Measurements from ENCODE around the gene UBL4B. TPM values are rescaled to one million over a fixed set of nuclear protein-coding genes. Genes with fewer than 3 reads are reported as not detected.

The UBL4B gene
- total RNA-seq, 1 experiment from 2014 or later = 0.19 TPM

DNA sequence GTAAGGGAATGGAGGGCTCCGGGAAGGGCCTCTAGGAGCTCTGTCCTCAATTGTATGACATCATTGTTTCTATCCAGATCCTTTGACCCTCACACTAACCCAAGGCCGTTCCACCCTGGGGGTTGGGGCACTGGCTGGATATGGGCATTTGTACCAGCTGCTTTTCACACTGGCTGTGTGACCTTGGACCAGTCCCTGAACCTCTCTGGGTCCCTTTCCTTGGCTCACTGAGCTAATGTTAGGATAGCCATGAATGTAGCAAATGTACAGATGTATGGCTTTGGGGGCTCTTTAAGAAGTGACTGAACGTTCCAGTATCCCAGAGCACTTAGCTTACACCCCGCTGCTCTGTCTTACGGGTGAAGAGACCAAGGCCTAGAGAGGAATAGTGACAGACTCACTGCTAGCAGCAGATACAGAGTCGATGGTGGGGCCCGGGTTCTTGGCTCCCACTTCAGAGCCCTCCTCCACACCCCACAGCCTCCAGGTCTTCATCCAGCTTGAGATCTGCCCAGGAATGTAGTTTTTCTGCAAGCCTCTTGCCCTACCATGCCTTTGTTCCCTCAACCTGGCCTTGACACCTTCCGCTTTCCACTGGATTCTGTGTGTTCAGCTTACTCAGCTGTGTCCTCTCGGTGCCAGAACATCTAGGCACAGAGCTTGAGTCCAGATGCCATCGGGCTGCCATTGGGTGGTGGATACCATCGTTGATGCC, 14.6 kb upstream of the UBL4B start:
- H3K9me3 ChIP-seq (ENCODE audit: low read length) = no peaks in the 10 kb centered on the region
- peaks cover 63% of the 10 kb centered on the region for H3K4me1 ChIP-seq (ENCODE audit: low read length)
- no peak overlapping the region for H3K4me2 ChIP-seq (ENCODE audit: low read depth, low read length, poor library complexity, severe bottlenecking)
- H3K36me3 ChIP-seq (ENCODE audit: insufficient read depth, low read length) = no peaks in the 10 kb centered on the region
- no peak for DNase-seq
- H3K9ac ChIP-seq (ENCODE audit: low read length) = no peak overlapping the region
- no peak overlapping the region for H3K4me3 ChIP-seq (ENCODE audit: low read length)
- no peak overlapping the region for H3K27ac ChIP-seq (ENCODE audit: low read length)
- no peaks in the 10 kb centered on the region for H3K79me2 ChIP-seq (ENCODE audit: low read length)
- no peak overlapping the region for H2AFZ ChIP-seq (ENCODE audit: low read length)
- H4K20me1 ChIP-seq (ENCODE audit: insufficient read depth, low read depth, low read length) = no peaks in the 10 kb centered on the region
- no peaks in the 10 kb centered on the region for H3K9me2 ChIP-seq (replicated peaks; ENCODE audit: insufficient read depth, low read length)
- H3K27me3 ChIP-seq (ENCODE audit: low read length) = no peaks in the 10 kb centered on the region

DNA sequence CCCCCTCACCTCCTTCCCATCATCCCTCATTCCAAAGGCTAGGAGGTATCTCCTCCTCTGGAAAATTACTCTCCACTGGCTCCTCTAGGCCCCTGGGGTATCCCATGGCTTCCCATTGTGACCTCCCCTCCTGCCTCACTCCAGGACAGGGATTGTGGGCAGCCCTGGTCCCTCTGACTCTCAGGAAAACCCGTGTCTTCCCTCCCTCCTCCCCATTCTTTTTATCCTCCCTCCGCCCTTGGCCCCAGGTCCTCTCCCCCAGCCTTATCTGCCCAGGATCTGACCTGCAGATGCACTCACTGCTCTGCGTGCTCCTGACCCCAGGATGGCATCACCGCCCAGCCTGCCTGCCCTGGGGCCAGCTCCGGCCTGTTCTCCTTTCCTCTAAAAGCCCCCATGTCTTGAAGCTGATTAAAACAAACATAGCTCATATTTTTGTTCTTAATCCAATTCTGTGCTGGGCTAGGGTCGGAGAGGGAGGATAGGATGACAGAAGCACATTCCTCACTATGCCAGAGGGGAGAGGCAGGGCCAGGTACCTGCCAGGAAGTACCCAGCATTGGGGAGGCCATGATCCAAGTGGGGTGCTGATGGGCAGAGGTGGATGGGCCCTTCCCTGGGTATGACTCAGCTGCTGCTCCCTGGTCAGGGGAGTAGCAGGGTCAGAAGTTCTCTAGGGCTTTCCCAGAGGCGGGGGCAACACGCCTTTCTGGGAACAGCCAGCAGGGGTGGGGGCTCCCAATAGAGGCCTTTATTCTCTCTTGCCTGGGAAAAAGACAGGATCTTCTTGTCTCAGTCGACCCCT, 13.8 kb upstream of the UBL4B start:
- Histone ChIP-seq H3K27ac (ENCODE audit: low read length) (no peak overlapping the region), H3K4me3 (ENCODE audit: low read length) (no peak overlapping the region), H3K27me3 (ENCODE audit: low read length) (no peaks in the 10 kb centered on the region), H3K9ac (ENCODE audit: low read length) (no peak overlapping the region), H4K20me1 (ENCODE audit: insufficient read depth, low read depth, low read length) (no peaks in the 10 kb centered on the region), H3K79me2 (ENCODE audit: low read length) (no peaks in the 10 kb centered on the region), H3K36me3 (ENCODE audit: insufficient read depth, low read length) (no peaks in the 10 kb centered on the region), H3K9me2 (replicated peaks; ENCODE audit: insufficient read depth, low read length) (no peaks in the 10 kb centered on the region), H3K9me3 (ENCODE audit: low read length) (no peaks in the 10 kb centered on the region), H2AFZ (ENCODE audit: low read length) (no peak overlapping the region), H3K4me1 (ENCODE audit: low read length) (peaks cover 63% of the 10 kb centered on the region), H3K4me2 (ENCODE audit: low read depth, low read length, poor library complexity, severe bottlenecking) (no peak overlapping the region)
- no peak for DNase-seq

DNA sequence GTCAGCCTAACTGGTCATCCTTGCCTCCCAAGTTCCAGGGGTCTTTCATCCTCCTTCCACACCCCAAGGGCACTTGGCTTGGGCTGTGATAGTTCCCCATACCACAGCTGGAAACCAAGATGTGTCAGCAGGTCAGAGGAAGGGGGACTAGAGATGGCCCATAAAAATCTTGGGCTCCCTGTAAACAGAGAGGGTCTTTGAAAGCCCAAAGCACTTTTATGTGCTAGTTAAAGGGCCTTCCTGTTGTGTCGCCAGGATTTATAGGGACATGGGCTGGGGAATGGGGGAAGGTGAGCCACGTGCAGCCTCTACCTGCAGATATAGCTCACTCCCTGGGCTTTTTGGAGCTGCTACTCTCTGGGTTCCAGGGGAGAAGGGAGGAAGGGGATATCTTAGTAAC, 11.9 kb upstream of the UBL4B start:
- DNase-seq = no peak
- no peaks in the 10 kb centered on the region for H3K27me3 ChIP-seq (ENCODE audit: low read length)
- peaks cover 57% of the 10 kb centered on the region for H3K4me1 ChIP-seq (ENCODE audit: low read length)
- no peaks in the 10 kb centered on the region for H3K9me2 ChIP-seq (replicated peaks; ENCODE audit: insufficient read depth, low read length)
- no peak overlapping the region for H3K4me3 ChIP-seq (ENCODE audit: low read length)
- no peak overlapping the region; the same call in 1 of the 2 replicates for H3K27ac ChIP-seq (ENCODE audit: low read length)
- no peaks in the 10 kb centered on the region for H4K20me1 ChIP-seq (ENCODE audit: insufficient read depth, low read depth, low read length)
- H3K9me3 ChIP-seq (ENCODE audit: low read length) = no peaks in the 10 kb centered on the region
- no peak overlapping the region for H2AFZ ChIP-seq (ENCODE audit: low read length)
- no peaks in the 10 kb centered on the region for H3K36me3 ChIP-seq (ENCODE audit: insufficient read depth, low read length)
- no peak overlapping the region for H3K9ac ChIP-seq (ENCODE audit: low read length)
- H3K79me2 ChIP-seq (ENCODE audit: low read length) = no peaks in the 10 kb centered on the region
- H3K4me2 ChIP-seq (ENCODE audit: low read depth, low read length, poor library complexity, severe bottlenecking) = no peak overlapping the region

DNA sequence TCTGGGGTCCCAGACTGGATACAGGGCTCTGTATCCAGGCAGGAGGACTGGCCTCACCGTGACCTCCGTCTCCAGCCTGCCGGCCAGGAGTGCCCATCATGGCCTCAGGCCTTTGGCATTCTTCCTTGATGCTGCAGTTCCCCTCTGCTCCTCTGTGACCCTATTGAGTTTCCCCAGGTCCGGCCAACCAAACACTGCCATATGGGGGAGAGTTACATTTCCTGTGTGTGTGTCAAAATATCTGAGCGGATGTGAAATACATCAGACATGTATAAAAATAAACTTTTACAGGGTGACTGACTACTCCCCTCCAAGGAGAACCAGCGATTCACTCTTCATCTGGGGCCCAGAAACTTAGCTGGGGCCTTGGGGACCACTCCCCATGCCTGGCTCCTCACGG, 10.2 kb upstream of the UBL4B start:
- Histone ChIP-seq H4K20me1 (ENCODE audit: insufficient read depth, low read depth, low read length) (no peaks in the 10 kb centered on the region), H3K27me3 (ENCODE audit: low read length) (no peaks in the 10 kb centered on the region), H2AFZ (ENCODE audit: low read length) (no peak overlapping the region), H3K79me2 (ENCODE audit: low read length) (no peaks in the 10 kb centered on the region), H3K4me3 (ENCODE audit: low read length) (no peak overlapping the region), H3K9me2 (replicated peaks; ENCODE audit: insufficient read depth, low read length) (no peaks in the 10 kb centered on the region), H3K4me2 (ENCODE audit: low read depth, low read length, poor library complexity, severe bottlenecking) (no peak overlapping the region), H3K27ac (ENCODE audit: low read length) (peak overlapping the region; percentile 50), H3K36me3 (ENCODE audit: insufficient read depth, low read length) (no peaks in the 10 kb centered on the region), H3K9ac (ENCODE audit: low read length) (peak overlapping the region; percentile 51; the same call in 1 of the 2 replicates), H3K9me3 (ENCODE audit: low read length) (no peaks in the 10 kb centered on the region), H3K4me1 (ENCODE audit: low read length) (peaks cover 66% of the 10 kb centered on the region)
- DNase-seq = peak; percentile 47

- peak overlapping the region; percentile 80 for H3K27ac ChIP-seq (ENCODE audit: low read length)
- H3K4me3 ChIP-seq (ENCODE audit: low read length) = no peak overlapping the region
- DNase-seq = peak; percentile 85
- no peaks in the 10 kb centered on the region for H3K27me3 ChIP-seq (ENCODE audit: low read length)
- H3K79me2 ChIP-seq (ENCODE audit: low read length) = no peaks in the 10 kb centered on the region
- no peak overlapping the region for H2AFZ ChIP-seq (ENCODE audit: low read length)
- H3K9me3 ChIP-seq (ENCODE audit: low read length) = no peaks in the 10 kb centered on the region
- H3K9ac ChIP-seq (ENCODE audit: low read length) = peak overlapping the region; percentile 41
- no peaks in the 10 kb centered on the region for H3K36me3 ChIP-seq (ENCODE audit: insufficient read depth, low read length)
- no peak overlapping the region for H3K4me2 ChIP-seq (ENCODE audit: low read depth, low read length, poor library complexity, severe bottlenecking)
- H3K4me1 ChIP-seq (ENCODE audit: low read length) = peaks cover 91% of the 10 kb centered on the region
- H4K20me1 ChIP-seq (ENCODE audit: insufficient read depth, low read depth, low read length) = no peaks in the 10 kb centered on the region
- H3K9me2 ChIP-seq (replicated peaks; ENCODE audit: insufficient read depth, low read length) = no peaks in the 10 kb centered on the region
These were observed 6.0 kb upstream of the UBL4B start for GRCh38 chr1:110106013-110106941.

GRCh38 chr1:110107867-110108469, 4.3 kb upstream of the UBL4B start:
- H3K9ac ChIP-seq (ENCODE audit: low read length) = peak overlapping the region; percentile 62

GRCh38 chr1:110111081-110111480, 1.2 kb upstream of the UBL4B start:
- no peak for DNase-seq
- Histone ChIP-seq H3K36me3 (ENCODE audit: insufficient read depth, low read length) (no peaks in the 10 kb centered on the region), H3K27me3 (ENCODE audit: low read length) (no peaks in the 10 kb centered on the region), H3K9ac (ENCODE audit: low read length) (peak overlapping the region; percentile 45), H3K27ac (ENCODE audit: low read length) (peak overlapping the region; percentile 80), H3K4me2 (ENCODE audit: low read depth, low read length, poor library complexity, severe bottlenecking) (peak overlapping the region; percentile 31), H3K79me2 (ENCODE audit: low read length) (no peaks in the 10 kb centered on the region), H3K4me1 (ENCODE audit: low read length) (peaks cover 84% of the 10 kb centered on the region), H3K9me2 (replicated peaks; ENCODE audit: insufficient read depth, low read length) (no peaks in the 10 kb centered on the region), H3K4me3 (ENCODE audit: low read length) (no peak overlapping the region), H4K20me1 (ENCODE audit: insufficient read depth, low read depth, low read length) (no peaks in the 10 kb centered on the region), H3K9me3 (ENCODE audit: low read length) (no peaks in the 10 kb centered on the region), H2AFZ (ENCODE audit: low read length) (no peak overlapping the region)

More at GRCh38 chr1:110107867-110108469, 4.3 kb upstream of the UBL4B start:
- Histone ChIP-seq H3K27me3 (ENCODE audit: low read length) (no peaks in the 10 kb centered on the region), H3K79me2 (ENCODE audit: low read length) (no peaks in the 10 kb centered on the region), H4K20me1 (ENCODE audit: insufficient read depth, low read depth, low read length) (no peaks in the 10 kb centered on the region), H3K4me1 (ENCODE audit: low read length) (peaks cover 90% of the 10 kb centered on the region), H3K9me2 (replicated peaks; ENCODE audit: insufficient read depth, low read length) (no peaks in the 10 kb centered on the region), H3K27ac (ENCODE audit: low read length) (peak overlapping the region; percentile 80), H3K4me3 (ENCODE audit: low read length) (no peak overlapping the region), H3K36me3 (ENCODE audit: insufficient read depth, low read length) (no peaks in the 10 kb centered on the region), H3K4me2 (ENCODE audit: low read depth, low read length, poor library complexity, severe bottlenecking) (no peak overlapping the region), H2AFZ (ENCODE audit: low read length) (no peak overlapping the region), H3K9me3 (ENCODE audit: low read length) (no peaks in the 10 kb centered on the region)
- no peak for DNase-seq
